Cerebellar cortex (tissue), 1 donor: Measurements from ENCODE around the gene GIT1.
A peak's percentile ranks its signal among the peaks of the same experiment; 100 is the strongest.
"Not testable (repeated sequence)": the region's sequence is repeated elsewhere in the genome, so short reads cannot be mapped to it uniquely, and the experiment has no call there.

Source experiments
- DNase-seq: peaks from one replicate; pipeline ENCODE4 v3.0.0-alpha.2; 2015; ENCODE audit warnings: low spot score

Gene GIT1

GRCh38 chr17:29567554-29568330 lies 21.7 kb downstream of the GIT1 start:
- peak; percentile 37 for DNase-seq

DNA sequence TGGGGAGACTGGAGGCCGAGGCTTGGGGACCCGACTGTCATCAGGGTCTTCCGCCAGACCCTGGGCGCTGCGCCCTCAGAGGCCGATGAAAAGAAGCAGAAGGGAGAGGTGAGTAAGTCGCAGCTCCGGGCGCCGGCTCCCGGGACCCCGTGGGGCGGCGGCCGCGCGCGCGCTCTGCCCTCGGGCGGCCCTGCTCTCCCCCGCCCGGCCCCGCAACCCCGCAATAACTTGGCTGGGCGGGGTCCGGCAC lies 22.2 kb downstream of the GIT1 start:
- no peak for DNase-seq

DNA sequence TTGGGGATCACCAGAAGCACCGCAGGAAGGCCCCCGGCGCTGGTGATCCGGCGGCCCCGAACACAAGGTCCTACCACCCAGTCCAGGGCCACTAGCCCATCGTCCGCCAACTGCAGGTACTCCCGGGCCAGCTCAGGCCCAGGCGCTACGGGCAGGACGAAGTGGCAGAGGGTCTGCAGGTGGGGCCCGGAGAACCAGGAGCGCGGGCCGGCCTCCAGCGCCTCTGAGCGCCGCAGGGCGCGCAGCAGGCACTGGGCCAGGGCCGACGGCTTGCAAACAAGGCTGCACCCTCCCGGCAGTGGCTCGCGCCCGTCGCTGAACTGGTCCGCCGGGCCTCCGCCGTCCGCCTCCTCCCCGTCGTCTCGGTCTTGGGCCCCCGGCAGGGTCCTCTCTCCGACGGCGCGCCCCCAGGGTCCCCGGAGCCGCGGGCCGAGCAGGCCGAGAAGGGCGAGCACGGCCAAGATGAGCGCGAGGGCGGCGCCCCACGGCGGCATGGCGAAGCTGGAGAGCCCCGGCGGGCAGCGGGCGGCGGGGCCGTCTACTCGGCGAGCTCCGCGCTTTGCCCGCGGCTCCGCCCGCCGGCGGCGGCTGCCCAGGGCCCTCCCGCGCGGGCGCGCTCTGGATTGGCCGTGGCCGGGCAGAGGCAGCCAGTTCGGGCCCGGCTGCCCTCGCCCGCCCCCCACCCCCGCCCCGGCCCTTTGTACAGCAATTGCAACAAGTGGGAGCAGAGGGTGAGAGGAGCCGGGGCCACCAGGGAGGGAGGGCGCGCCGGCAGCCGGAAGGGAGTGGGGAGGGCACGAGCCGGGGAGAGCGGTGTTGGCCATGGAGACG lies 22.8 kb downstream of the GIT1 start, which contains the start of gene ABHD15:
Gene ABHD15, minus strand, starts transcription at position 565 of the 831 bp plus-strand sequence. Its CDS starts 71 bp downstream, at position 494.
- DNase-seq: no peak

DNA sequence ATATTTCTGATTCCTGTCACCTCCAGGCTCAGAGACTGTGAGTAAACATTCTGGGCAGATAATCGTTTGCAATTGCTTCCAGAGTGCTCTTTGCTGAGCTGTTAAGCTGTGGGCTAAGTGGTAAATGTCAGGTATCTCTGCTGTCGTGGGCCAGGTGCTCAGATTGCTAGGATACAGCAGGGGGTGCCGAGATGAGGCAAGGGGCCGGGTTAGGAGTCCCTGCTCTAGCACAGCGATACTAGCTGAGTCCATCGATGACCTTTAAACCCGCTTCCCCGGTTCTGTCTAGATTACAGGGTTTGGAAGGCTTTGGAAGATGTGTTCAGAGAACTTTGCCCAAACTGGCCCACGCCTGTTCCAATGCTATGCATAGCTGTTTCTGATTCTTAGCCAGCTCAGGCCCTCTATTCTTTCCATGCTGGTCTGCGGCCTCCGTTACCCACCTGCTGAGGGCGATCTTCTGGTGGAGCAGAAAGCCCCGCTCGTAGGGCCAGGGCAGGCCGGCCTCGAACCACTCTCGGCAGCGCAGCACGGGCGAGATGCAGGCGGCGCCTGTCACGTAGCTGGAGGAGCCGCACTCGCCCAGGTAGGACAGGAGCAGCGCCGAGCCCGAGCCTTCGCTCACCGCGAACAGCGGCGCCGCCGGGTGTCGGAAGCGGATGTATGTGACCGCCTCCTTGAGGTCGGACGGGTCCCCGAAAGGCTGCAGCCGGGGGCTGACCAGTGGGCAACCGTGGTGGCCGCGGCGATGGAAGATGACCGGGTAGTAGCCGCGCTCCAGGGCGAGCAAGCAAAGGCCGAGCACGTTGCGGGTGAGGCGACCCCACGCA lies 23.6 kb downstream of the GIT1 start:
- DNase-seq: no peak

DNA sequence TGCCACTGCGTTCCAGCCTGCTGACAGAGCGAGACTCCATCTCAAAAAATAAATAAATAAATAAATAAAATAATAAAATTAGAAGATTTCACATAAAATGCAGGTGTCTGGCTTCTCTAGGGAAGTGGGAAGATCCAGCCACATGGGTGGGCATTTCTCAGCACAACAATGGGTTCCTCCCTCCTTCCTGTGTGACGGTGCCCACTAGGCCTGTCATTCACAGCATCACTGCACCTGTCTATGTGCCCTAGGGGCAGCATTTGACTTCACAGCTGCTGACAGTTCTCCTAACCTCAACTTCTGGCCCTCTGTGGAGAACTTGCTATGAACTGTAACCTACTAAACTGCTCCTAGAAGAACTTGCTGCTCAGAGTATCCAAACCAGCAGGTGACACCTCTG lies 25.6 kb downstream of the GIT1 start:
- no peak for DNase-seq

DNA sequence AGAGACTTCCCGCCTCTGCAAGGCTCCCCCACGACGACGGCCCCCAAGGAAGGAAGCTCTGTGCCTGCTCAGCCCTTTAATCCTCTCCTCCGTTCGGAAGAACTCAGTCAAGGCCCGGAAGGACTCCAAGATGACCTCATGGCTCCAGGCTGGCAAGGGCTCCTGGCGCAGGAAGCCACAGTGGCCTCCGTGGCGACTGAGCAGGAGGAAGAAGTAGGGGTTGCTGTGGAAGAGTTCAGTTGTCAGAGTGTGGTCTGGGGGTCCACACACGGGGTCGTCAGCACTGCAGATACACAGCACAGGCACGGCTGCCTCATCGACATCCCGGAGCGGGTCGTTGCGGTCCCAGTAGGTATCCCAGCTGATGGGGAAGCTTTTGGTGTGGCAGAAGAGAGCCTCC lies 26.8 kb downstream of the GIT1 start:
- DNase-seq: no peak

- DNase-seq: no peak
Measured at GRCh38 chr17:29561554-29562517, 27.6 kb downstream of the GIT1 start.

DNA sequence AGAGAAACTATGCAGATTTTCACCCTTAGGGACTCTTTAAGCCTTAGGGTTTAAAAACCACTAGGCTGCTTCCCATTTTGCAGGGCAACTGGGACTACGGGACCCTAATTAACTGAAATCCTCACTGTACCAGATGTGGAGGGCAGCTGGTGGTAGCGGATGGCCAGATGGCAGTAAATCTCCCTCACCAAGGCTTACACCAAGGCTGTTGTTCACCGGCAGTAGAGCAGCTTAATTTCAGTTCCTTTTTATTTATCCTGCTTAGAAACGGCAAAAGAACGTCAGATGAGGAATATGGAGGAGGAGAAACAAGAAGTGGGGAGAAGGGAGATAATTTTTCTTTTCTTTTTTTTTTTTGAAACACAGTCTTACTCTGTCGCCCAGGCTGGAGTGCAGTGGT lies 29.1 kb downstream of the GIT1 start:
- no peak for DNase-seq

GRCh38 chr17:29559640-29560039 lies 29.8 kb downstream of the GIT1 start:
- DNase-seq: no peak

- not testable (repeated sequence) for DNase-seq
Measured at GRCh38 chr17:29558139-29558538, 31.3 kb downstream of the GIT1 start.

DNA sequence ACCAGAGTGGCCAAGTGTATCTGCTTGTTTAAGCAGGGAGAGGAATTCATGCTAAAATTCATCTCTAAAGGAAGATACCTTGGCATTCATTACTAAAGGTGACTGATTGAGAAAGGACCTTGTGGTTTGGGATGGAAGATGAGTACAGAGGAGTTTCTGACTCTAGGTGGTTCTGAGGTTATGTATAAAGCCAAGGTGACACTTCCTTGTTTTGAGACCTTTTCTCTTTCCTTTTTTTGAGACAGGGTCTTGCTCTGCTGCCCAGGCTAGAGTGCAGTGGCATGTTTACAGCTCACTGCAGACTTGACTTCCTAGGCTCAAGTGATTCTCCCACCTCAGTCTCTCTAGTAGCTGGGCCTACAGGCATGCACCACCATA lies 31.7 kb downstream of the GIT1 start:
- no peak for DNase-seq

DNA sequence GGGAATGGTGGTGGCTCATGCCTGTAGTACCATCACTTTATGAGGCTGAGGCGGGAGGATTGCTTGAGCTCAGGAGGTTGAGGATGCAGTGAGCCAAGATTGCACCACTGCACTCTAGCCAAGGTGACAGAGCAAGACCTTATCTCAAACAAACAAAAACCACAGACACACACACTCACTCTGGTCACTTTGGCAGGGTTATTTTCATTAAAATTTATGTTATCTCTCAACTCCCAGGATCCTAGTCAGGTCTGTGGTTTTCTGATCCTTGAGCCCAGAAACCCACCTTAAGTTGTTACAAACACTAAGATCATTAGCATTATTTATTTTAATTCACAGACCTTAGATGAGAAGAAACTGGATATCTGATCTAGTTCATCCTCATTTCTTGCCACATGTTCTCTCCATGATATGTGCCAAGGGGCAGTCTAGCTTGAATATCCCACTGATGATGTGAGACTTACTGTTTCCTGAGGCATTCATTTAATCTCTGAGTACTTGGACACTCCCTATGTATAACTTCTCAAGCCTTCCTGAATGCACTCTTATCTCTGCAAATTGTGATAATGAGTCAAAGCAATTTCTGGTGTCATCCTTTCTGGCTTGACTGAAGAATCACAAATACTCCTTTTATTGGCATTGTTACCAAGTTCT lies 32.2 kb downstream of the GIT1 start:
- no peak for DNase-seq

GRCh38 chr17:29555840-29556239 lies 33.6 kb downstream of the GIT1 start:
- no peak for DNase-seq

DNA sequence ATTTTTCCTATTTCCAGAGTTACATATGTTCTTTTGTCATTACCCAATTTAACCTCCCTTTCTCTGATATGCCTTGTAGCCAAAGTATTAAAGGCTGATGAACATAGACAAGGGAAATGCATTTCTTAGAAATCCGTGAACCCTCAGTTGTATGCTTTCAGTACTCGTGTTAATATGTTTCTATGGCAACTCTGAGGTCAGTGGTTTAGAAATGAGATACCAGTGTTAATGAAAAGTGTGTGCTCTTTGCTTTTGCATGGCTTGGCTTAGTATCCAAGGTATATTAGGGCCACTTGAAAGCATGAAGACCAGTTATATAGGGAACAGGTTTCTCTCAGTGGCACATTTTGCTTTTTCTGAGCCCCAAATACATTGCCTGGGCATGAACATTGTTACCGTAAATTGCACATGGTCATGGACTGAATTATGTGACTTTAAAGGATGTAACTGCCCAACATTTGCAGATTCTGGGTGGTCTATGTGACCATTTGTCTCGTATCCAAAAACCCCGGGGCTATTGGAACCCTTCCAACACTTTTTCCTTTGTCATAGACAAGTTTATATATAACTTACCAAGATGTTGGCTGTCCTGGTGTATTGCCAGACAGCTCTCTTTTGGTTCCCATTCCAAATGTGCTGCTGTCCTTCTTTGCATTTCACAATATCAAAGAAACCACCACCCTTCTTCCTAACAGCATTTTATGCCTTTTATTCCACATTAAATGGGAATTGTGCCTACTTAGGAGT lies 40.1 kb downstream of the GIT1 start:
- DNase-seq: no peak

GRCh38 chr17:29546830-29547229 lies 42.6 kb downstream of the GIT1 start:
- DNase-seq: no peak

GRCh38 chr17:29546085-29546484 lies 43.4 kb downstream of the GIT1 start:
- no peak for DNase-seq

- DNase-seq: no peak
Measured at GRCh38 chr17:29544066-29544465, 45.4 kb downstream of the GIT1 start.

GRCh38 chr17:29533976-29534375 lies 55.5 kb downstream of the GIT1 start:
- DNase-seq: no peak

DNA sequence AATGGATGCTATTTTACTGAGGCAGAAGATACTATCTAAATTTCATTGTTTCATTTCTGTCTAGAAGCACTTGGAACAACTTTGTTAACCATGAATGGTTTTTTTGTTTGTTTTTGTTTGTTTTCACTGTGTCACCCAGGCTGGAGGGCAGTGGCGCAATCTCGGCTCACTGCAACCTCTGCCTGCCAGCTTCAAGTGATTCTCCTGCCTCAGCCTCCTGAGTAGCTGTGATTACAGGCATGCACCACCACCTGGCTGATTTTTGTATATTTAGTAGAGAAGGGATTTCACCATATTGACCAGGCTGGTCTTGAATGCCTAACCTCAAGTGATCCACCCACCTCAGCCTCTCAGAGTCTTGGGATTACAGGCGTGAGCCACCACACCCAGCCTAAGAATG lies 63.1 kb downstream of the GIT1 start:
- no peak for DNase-seq

DNA sequence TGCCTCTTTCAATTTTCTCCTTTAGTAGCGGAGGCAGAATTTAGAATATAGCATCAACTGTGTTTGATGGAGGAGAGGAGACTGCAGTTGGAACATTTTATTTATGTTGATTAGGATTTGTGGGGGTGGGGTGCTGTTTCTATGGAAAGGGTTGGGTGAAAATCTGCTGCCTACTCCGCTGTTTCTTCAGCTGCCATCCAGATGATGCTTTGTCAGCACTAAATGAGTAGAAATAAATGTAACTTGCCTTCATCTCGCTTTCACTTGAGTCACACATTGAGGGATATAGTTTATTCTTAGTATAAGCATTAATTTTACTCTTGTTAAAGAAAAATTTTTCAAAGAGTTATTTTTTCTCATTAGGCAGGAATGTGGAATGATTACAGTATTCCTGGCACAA lies 64.8 kb downstream of the GIT1 start:
- no peak for DNase-seq
